Tibial nerve (tissue), 3 donors: ENCODE measurements around the gene NEURL4.

Source experiments
- POLR2A ChIP-seq, 2 donors: fragments of 450-650 bp; IDR thresholded peaks; one replicate each; pipeline ENCODE4 v1.6.1; 2017; ENCODE audit warnings: antibody characterized with exemption in 2 of 2, mild to moderate bottlenecking in 2 of 2, moderate library complexity in 2 of 2
- TF ChIP-seq, protein P1 (sequence below), 5 experiments: fragments of 200-600 bp in 3 of 5; fragments of 450-650 bp in 2 of 5; sonication (generic) in 3 of 5; IDR thresholded peaks; one replicate each; pipeline ENCODE4 v1.5.1; 2016 to 2019; ENCODE audit warnings: antibody characterized with exemption in 5 of 5, mild to moderate bottlenecking in 3 of 5, moderate library complexity in 2 of 5

DNA sequence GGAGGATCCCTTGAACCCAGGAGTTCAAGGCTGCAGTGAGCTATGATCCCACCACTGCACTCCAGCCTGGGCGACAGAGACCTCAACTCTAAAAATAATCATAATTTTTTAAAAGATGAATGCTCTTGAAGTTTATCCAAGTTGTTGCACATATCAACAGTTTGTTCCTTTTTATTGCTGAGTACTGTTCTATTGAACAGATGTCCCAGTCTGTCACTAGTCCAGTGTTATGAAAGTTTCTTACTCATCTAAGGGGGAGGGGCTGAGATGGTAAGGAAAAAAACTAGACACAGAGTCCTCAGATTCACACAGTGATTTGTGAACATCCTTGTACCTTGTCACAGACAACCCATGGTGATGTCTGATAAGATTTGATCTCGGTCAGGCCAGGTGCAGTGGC is 11.0 kb upstream of the NEURL4 start:
- TF ChIP-seq, protein P1, sequence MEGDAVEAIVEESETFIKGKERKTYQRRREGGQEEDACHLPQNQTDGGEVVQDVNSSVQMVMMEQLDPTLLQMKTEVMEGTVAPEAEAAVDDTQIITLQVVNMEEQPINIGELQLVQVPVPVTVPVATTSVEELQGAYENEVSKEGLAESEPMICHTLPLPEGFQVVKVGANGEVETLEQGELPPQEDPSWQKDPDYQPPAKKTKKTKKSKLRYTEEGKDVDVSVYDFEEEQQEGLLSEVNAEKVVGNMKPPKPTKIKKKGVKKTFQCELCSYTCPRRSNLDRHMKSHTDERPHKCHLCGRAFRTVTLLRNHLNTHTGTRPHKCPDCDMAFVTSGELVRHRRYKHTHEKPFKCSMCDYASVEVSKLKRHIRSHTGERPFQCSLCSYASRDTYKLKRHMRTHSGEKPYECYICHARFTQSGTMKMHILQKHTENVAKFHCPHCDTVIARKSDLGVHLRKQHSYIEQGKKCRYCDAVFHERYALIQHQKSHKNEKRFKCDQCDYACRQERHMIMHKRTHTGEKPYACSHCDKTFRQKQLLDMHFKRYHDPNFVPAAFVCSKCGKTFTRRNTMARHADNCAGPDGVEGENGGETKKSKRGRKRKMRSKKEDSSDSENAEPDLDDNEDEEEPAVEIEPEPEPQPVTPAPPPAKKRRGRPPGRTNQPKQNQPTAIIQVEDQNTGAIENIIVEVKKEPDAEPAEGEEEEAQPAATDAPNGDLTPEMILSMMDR (IDR thresholded peaks at IDR 0.05) = no peak
- no peak for TF ChIP-seq POLR2A (IDR thresholded peaks at IDR 0.05)
